H1 (cell line): ENCODE measurements around the gene SYMPK. TPM values are rescaled to one million over a fixed set of nuclear protein-coding genes. Genes with fewer than 3 reads are reported as not detected.

ENCODE experiments used
- CBX8 ChIP-seq: fragments of 300-800, 300-1000 bp; sonication (generic); IDR thresholded peaks from 2 replicates; pipeline ENCODE4 v1.7.1; 2016; ENCODE audit warnings: low read depth, low read length, borderline replicate concordance
- CEBPB ChIP-seq: IDR thresholded peaks from 2 replicates; pipeline ENCODE4 v1.6.1; 2012; ENCODE audit warnings: low read depth, low read length
- HDAC2 ChIP-seq, 2 experiments: fragments of 300-600 bp in 1 of 2; sonication (generic) in 1 of 2; IDR thresholded peaks; 2 replicates each; pipeline ENCODE4 v1.6.1; 2011 to 2012; ENCODE audit warnings: low read depth in 2 of 2, low read length in 2 of 2, mild to moderate bottlenecking in 2 of 2, moderate library complexity in 2 of 2, borderline replicate concordance in 1 of 2, inconsistent platforms in 1 of 2
- KDM1A ChIP-seq: fragments of 200-600, 300-600 bp; sonication (generic); IDR thresholded peaks from 2 replicates; pipeline ENCODE4 v1.7.1; 2016; ENCODE audit warnings: mild to moderate bottlenecking, low read length, borderline replicate concordance
- KDM5A ChIP-seq: fragments of 200-600 bp; IDR thresholded peaks from 2 replicates; pipeline ENCODE4 v1.7.1; 2012; ENCODE audit warnings: mild to moderate bottlenecking, low read length, inconsistent platforms, mixed read lengths
- RXRA ChIP-seq: IDR thresholded peaks from 2 replicates; pipeline ENCODE4 v1.6.1; 2011; ENCODE audit warnings: low read depth, mild to moderate bottlenecking, low read length, moderate library complexity; ENCODE audit not compliant: insufficient read depth
- SRF ChIP-seq: IDR thresholded peaks from 2 replicates; pipeline ENCODE4 v1.6.1; 2011; ENCODE audit warnings: mild to moderate bottlenecking, low read depth, low read length, moderate library complexity
- polyA plus RNA-seq, 7 experiments: library from polyadenylated mRNA; depleted of rRNA in 3 of 7; stranded (reverse) in 5 of 7; unstranded in 2 of 7; fragments of >200 nt in 5 of 7; fragments of 200-250 nt in 2 of 7; gene quantifications; 1 replicate in 5 of 7; 2 replicates in 1 of 7; 4 replicates in 1 of 7; pipeline versions ENCODE4 v1.2.1 to v1.2.3, GENCODE V29; 2011 to 2013; ENCODE audit warnings: missing spikeins in 2 of 7, mixed read lengths in 2 of 7
- total RNA-seq: library from RNA; stranded (reverse); fragmentation: NEBNext Ultra II Directional; extraction: Animal tissue kit (Norgen Biotek cat#: 25700); gene quantifications from 2 replicates; pipeline ENCODE4 v1.2.1, GENCODE V29; 2021

Gene SYMPK
- total and polyA plus RNA-seq, 2 of the 8 experiments (the other 6 are each of a cell fraction or from before 2014, with no cell fraction given) = 93.6 to 99.5 TPM

DNA sequence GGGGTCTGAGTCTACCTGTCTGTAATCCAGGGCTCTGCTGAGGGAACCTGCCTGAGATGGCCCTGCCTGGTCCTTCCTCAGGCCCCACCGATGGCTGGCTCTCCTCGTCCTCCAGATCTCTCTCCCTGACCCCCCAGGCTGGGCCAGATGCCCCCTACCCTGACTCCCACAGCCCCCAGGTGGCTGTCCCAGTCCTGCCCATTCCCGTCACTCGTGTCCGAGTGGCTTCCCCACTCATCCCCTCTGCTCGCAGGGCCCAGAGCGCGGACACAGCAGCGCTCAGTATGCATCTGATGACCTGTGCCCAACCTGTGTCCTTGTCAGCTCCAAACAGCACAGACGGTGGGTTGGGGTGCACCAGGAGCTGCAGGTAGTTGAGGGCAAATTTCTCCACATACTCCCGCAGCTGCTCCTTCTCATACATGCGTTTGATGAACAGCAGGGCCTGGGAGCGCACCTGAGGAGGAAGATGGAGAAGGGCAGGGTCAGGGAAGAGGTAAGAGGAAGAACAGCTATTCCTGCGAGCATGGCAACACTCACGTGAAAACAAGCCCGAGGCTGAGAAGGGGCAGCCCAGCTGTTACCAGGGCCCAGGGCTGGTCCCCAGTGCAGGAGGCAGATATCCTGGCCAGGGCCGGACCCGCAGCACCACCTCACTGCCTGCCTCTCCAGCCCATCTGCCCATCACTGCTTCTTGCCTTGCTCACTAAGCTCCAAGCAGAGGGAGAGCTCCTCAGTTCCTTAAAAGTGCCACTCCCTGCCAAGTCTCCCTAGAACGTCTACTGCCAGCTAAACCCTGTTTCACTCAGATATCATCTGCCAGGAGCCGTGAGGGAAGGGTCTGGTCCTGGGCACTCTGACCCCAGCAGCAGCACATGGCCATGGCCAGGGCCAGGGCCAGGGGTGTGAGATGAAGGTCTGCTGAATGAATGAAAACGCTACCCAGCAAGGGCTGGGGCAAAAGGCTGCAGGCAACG, 36.7 kb downstream of the SYMPK start (continued):
- TF ChIP-seq CBX8 (no peak), KDM5A (no peak), CEBPB (no peak), HDAC2 (IDR thresholded peaks at IDR 0.05; ENCODE audit: borderline replicate concordance in 1 of 2, low read depth in 2 of 2, low read length in 2 of 2) (no peak), RXRA (no peak), KDM1A (no peak), SRF (no peak)
